Tibial artery (tissue), 4 donors: ENCODE data around the gene GPBP1.
"Not testable (repeated sequence)": the region's sequence is repeated elsewhere in the genome, so short reads cannot be mapped to it uniquely, and the experiment has no call there.

Experiments
- DNase-seq, 2 donors: peaks; one replicate each; pipeline ENCODE4 v3.0.0-alpha.2; 2019
- H3K27ac ChIP-seq, 2 donors: fragments of 200-600 bp; sonication (generic) in 1 of 2; 1 replicate in 1 of 2; 2 replicates in 1 of 2; pipeline ENCODE4 v1.5.1; 2018 to 2019; ENCODE audit warnings: mild to moderate bottlenecking in 1 of 2
- H3K27me3 ChIP-seq, 2 donors: fragments of 200-600 bp; sonication (generic) in 1 of 2; one replicate each; pipeline versions ENCODE4 v1.5.1 to v1.6.0; 2016 to 2019
- H3K36me3 ChIP-seq, 3 donors: fragments of 200-600 bp; sonication (generic) in 2 of 3; one replicate each; pipeline ENCODE4 v1.5.1; 2016 to 2019; ENCODE audit warnings: mild to moderate bottlenecking in 2 of 3
- H3K4me1 ChIP-seq, 4 donors: fragments of 200-600 bp; sonication (generic) in 2 of 4; 1 replicate in 3 of 4; 2 replicates in 1 of 4; pipeline ENCODE4 v1.5.1; 2016 to 2019
- H3K4me3 ChIP-seq, 2 donors: fragments of 200-600 bp; sonication (generic) in 1 of 2; 1 replicate in 1 of 2; 2 replicates in 1 of 2; pipeline ENCODE4 v1.5.1; 2018 to 2019; ENCODE audit warnings: mild to moderate bottlenecking in 2 of 2
- H3K9me3 ChIP-seq, 3 donors: fragments of 200-600 bp; sonication (generic) in 1 of 3; one replicate each; pipeline ENCODE4 v1.5.1; 2016 to 2019
- CTCF ChIP-seq, 2 experiments: fragments of 200-600 bp in 1 of 2; fragments of 450-650 bp in 1 of 2; IDR thresholded peaks; one replicate each; pipeline ENCODE4 v1.5.1; 2017 to 2019; ENCODE audit warnings: antibody characterized with exemption in 2 of 2, mild to moderate bottlenecking in 1 of 2, moderate library complexity in 1 of 2
- intact Hi-C: fragments of 100-400 bp; cut with DNase I; formaldehyde crosslinking; loops from one replicate; pipeline ENCODE4 v1.15.0; 2023; ENCODE audit warnings: low total_unique reads

Gene GPBP1

GRCh38 chr5:57174128-57174889, 450 bp downstream of the GPBP1 start:
- no peaks in the 10 kb centered on the region for H3K9me3 ChIP-seq
- H3K4me1 ChIP-seq: peaks cover 0 to 45% (median 23%) of the 10 kb centered on the region in 4 donors
- H3K27ac ChIP-seq: peak overlapping the region; percentile 95 to 99
- intact Hi-C loops: no loop called here
- no peaks in the 10 kb centered on the region for H3K27me3 ChIP-seq
- peak in 1 of 2 donors; percentile 26 for DNase-seq
- peak overlapping the region; percentile 73 to 89 for H3K4me3 ChIP-seq
- no peak for TF ChIP-seq CTCF (IDR thresholded peaks at IDR 0.05)
- H3K36me3 ChIP-seq: no peaks in the 10 kb centered on the region

GRCh38 chr5:57174890-57175510, 1.1 kb downstream of the GPBP1 start:
- TF ChIP-seq CTCF (IDR thresholded peaks at IDR 0.05): no peak
- Histone ChIP-seq H3K4me1 (peaks cover 0 to 52% (median 28%) of the 10 kb centered on the region in 4 donors), H3K27me3 (no peaks in the 10 kb centered on the region), H3K9me3 (no peaks in the 10 kb centered on the region), H3K27ac (peak overlapping the region; percentile 95 to 99), H3K4me3 (peak overlapping the region; percentile 73 to 89), H3K36me3 (no peaks in the 10 kb centered on the region)
- intact Hi-C loops: no loop called here
- no peak for DNase-seq

- Histone ChIP-seq H3K27ac (peak overlapping the region; percentile 95 to 99), H3K27me3 (no peaks in the 10 kb centered on the region), H3K9me3 (no peaks in the 10 kb centered on the region), H3K4me1 (peaks cover 0 to 59% (median 33%) of the 10 kb centered on the region in 4 donors), H3K4me3 (peak overlapping the region; percentile 73 to 89), H3K36me3 (no peaks in the 10 kb centered on the region)
- no peak for DNase-seq
- intact Hi-C loops: no loop called here
- TF ChIP-seq CTCF (IDR thresholded peaks at IDR 0.05): no peak
These were observed 1.9 kb downstream of the GPBP1 start for GRCh38 chr5:57175551-57176309.

- Histone ChIP-seq H3K4me3 (peak overlapping the region; percentile 73 to 89), H3K9me3 (no peaks in the 10 kb centered on the region), H3K27me3 (no peaks in the 10 kb centered on the region), H3K4me1 (peaks cover 0 to 66% (median 36%) of the 10 kb centered on the region in 4 donors), H3K36me3 (no peaks in the 10 kb centered on the region), H3K27ac (peak overlapping the region; percentile 95 to 99)
- no peak for TF ChIP-seq CTCF (IDR thresholded peaks at IDR 0.05)
- intact Hi-C loops: no loop called here
- no peak for DNase-seq
These were observed 2.5 kb downstream of the GPBP1 start for GRCh38 chr5:57176350-57176857.

GRCh38 chr5:57177479-57178156, 3.8 kb downstream of the GPBP1 start:
- intact Hi-C loops: no loop called here
- peaks cover 0 to 69% (median 42%) of the 10 kb centered on the region in 4 donors for H3K4me1 ChIP-seq
- TF ChIP-seq CTCF (IDR thresholded peaks at IDR 0.05): no peak
- no peaks in the 10 kb centered on the region for H3K9me3 ChIP-seq
- H3K27ac ChIP-seq: peak overlapping the region in 1 of 2 donors; percentile 95
- H3K27me3 ChIP-seq: no peaks in the 10 kb centered on the region
- peak overlapping the region; percentile 73 to 89 for H3K4me3 ChIP-seq
- DNase-seq: no peak
- no peaks in the 10 kb centered on the region for H3K36me3 ChIP-seq

GRCh38 chr5:57178238-57178637, 4.4 kb downstream of the GPBP1 start:
- Histone ChIP-seq H3K27ac (peak overlapping the region in 1 of 2 donors; percentile 95), H3K4me3 (peak overlapping the region; percentile 73 to 89), H3K4me1 (peaks cover 0 to 74% (median 43%) of the 10 kb centered on the region in 4 donors)
- DNase-seq, intact Hi-C loops, H3K36me3 ChIP-seq, H3K27me3 ChIP-seq, H3K9me3 ChIP-seq: not testable (repeated sequence)
